ENCODE results near the gene CHIC2. TPM values are rescaled to one million over a fixed set of nuclear protein-coding genes. Genes with fewer than 3 reads are reported as not detected.

The CHIC2 gene
- total RNA-seq, 1 experiment from 2014 or later, result 8.2 TPM

DNA sequence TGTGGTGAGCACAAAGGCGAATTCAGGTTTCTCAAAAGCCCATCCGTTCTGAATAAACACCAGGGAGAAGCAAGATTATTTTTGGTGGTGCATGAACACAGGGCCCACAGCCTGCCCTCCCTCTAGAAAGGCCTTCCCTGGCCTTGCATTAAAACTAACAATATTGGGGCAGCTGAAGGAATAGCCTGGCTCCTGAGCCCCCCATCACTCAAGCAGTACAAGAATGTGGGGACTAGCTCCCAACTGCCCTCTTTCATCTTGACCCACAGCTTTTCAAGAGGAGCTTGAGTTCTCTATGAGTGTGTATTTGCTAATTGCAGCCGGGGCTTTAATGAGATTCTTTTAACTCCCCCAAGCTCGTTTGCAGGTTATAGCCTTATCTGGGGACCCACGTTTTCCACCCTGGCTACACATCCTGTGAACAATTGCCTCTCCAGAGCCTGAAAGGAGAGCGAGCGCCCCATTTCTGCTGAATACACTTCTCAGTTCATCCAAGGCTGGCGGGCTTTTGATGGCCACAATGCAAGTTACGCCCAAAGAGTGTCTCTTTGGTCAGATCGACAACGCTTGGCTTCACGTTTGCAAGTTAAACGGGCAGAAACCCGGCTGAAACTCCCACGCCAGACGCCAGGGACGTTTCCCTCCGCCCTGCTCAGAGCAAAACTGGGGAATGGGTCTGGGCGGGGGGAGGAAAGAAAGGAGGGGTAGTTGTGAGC is 30.9 kb upstream of the CHIC2 start:
- Histone ChIP-seq H3K27me3 (ENCODE audit: insufficient read depth, low read length) (peaks cover 90% of the 10 kb centered on the region), H2BK5ac (ENCODE audit: insufficient read length, low read length) (no peak overlapping the region), H2BK15ac (ENCODE audit: low read depth, low read length) (no peak overlapping the region), H3K9me3 (ENCODE audit: control insufficient read depth, low read depth, low read length) (no peaks in the 10 kb centered on the region), H2AFZ (ENCODE audit: low read length) (no peak overlapping the region), H3K18ac (ENCODE audit: insufficient read length, low read depth, low read length) (no peak overlapping the region), H3K79me2 (ENCODE audit: insufficient read depth, low read length) (no peaks in the 10 kb centered on the region), H2BK120ac (ENCODE audit: low read depth, low read length, poor library complexity, severe bottlenecking) (no peak overlapping the region), H4K8ac (replicated peaks; ENCODE audit: insufficient read length, low read depth, low read length) (no peak overlapping the region), H4K20me1 (ENCODE audit: control insufficient read depth, insufficient read depth, insufficient read length) (peaks cover 3% of the 10 kb centered on the region), H3K79me1 (ENCODE audit: insufficient read depth, low read depth, low read length, poor library complexity, severe bottlenecking) (no peaks in the 10 kb centered on the region), H3K27ac (ENCODE audit: insufficient read length, low read depth, low read length) (no peak overlapping the region), H3K4me2 (ENCODE audit: insufficient read depth, insufficient read length, low read length) (peak overlapping the region; percentile 50), H3K23ac (ENCODE audit: insufficient read length, low read depth, low read length) (no peak overlapping the region), H2BK12ac (ENCODE audit: insufficient read length, low read depth, low read length) (no peak overlapping the region), H3K14ac (ENCODE audit: insufficient read depth, low read length) (no peak overlapping the region), H3K4me1 (ENCODE audit: insufficient read depth, low read length) (peaks cover 13% of the 10 kb centered on the region), H2BK20ac (ENCODE audit: low read depth, low read length, poor library complexity, severe bottlenecking) (no peak overlapping the region), H3K23me2 (ENCODE audit: insufficient read length, low read depth, low read length, poor library complexity, severe bottlenecking) (peaks cover 24% of the 10 kb centered on the region), H3K9ac (ENCODE audit: extremely low read depth, insufficient read length, low read length) (no peak overlapping the region), H2AK5ac (ENCODE audit: insufficient read length, low read length) (no peak overlapping the region), H4K5ac (ENCODE audit: insufficient read length, low read depth, low read length) (no peak overlapping the region), H3K4ac (ENCODE audit: low read depth, low read length) (no peak overlapping the region), H4K91ac (ENCODE audit: insufficient read length, low read depth, low read length) (no peak overlapping the region), H3T11ph (ENCODE audit: low read length) (no peak overlapping the region), H3K56ac (ENCODE audit: insufficient read length, low read depth, low read length) (no peak overlapping the region)
- peaks cover 0 to 3% of the 10 kb centered on the region in 2 experiments; a peak in 1 of 5 replicates for H3K9me3 Mint-ChIP-seq
- TF ChIP-seq, protein P1, sequence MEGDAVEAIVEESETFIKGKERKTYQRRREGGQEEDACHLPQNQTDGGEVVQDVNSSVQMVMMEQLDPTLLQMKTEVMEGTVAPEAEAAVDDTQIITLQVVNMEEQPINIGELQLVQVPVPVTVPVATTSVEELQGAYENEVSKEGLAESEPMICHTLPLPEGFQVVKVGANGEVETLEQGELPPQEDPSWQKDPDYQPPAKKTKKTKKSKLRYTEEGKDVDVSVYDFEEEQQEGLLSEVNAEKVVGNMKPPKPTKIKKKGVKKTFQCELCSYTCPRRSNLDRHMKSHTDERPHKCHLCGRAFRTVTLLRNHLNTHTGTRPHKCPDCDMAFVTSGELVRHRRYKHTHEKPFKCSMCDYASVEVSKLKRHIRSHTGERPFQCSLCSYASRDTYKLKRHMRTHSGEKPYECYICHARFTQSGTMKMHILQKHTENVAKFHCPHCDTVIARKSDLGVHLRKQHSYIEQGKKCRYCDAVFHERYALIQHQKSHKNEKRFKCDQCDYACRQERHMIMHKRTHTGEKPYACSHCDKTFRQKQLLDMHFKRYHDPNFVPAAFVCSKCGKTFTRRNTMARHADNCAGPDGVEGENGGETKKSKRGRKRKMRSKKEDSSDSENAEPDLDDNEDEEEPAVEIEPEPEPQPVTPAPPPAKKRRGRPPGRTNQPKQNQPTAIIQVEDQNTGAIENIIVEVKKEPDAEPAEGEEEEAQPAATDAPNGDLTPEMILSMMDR (conservative IDR thresholded peaks at IDR 0.05), result no peak
- no CpG with 5 or more reads among the region's 19 CpGs for WGBS (ENCODE audit: extremely low coverage, insufficient read length, low lambda C conversion rate)
- no peak overlapping the region for H3K27ac Mint-ChIP-seq
- H3K36me3 Mint-ChIP-seq (ENCODE audit: insufficient read depth in 1 of 3, low read depth in 3 of 3), result no peaks in the 10 kb centered on the region
- DNase-seq, result peak; percentile 39
- H3K4me1 Mint-ChIP-seq, result peaks cover 62 to 76% of the 10 kb centered on the region in 2 experiments
- H3K4me3 Mint-ChIP-seq, result peak overlapping the region in 1 of 2 experiments; percentile 71; a peak in 2 of 5 replicates
- H3K27me3 Mint-ChIP-seq (ENCODE audit: low read depth), result peaks cover 100% of the 10 kb centered on the region
